Mucosa of descending colon (tissue), 3 donors: ENCODE data around the gene MAGI1. TPM values are rescaled to one million over a fixed set of nuclear protein-coding genes. Genes with fewer than 3 reads are reported as not detected.

Experiments used
- ATAC-seq: fragments of 200-7000 bp; cut with Tn5 transposase; one replicate; pipeline ENCODE4 v1.9.1; 2020; ENCODE audit warnings: mild to moderate bottlenecking, moderate library complexity
- DNase-seq, 3 donors: peaks; one replicate each; pipeline ENCODE4 v3.0.0-alpha.2; 2020
- H3K36me3 ChIP-seq: fragments of 200-600 bp; one replicate; pipeline ENCODE4 v1.8.0; 2021; ENCODE audit warnings: low read depth, mild to moderate bottlenecking
- H3K4me1 ChIP-seq: fragments of 200-600 bp; one replicate; pipeline ENCODE4 v1.8.0; 2021; ENCODE audit warnings: low read depth, mild to moderate bottlenecking
- H3K4me3 ChIP-seq: fragments of 200-600 bp; one replicate; pipeline ENCODE4 v1.8.0; 2021; ENCODE audit warnings: mild to moderate bottlenecking
- H3K9me3 ChIP-seq: fragments of 200-600 bp; one replicate; pipeline ENCODE4 v1.8.0; 2021; ENCODE audit warnings: mild to moderate bottlenecking
- intact Hi-C, 2 donors: fragments of 100-400 bp; cut with DNase I in 1 of 2; cut with micrococcal nuclease in 1 of 2; formaldehyde crosslinking; loops; one replicate each; pipeline versions ENCODE4 v1.11.0 to v1.11.1; 2022; cut with DNase I, micrococcal nuclease
- total RNA-seq, 3 donors: library from RNA; stranded (reverse); fragmentation: NEBNext Ultra II Directional in 2 of 3; extraction: Animal tissue kit (Norgen Biotek cat#: 25700) in 2 of 3; gene quantifications; one replicate each; pipeline versions ENCODE4 v1.2.1 to v1.2.4, GENCODE V29; 2021 to 2023
- TF ChIP-seq, protein P1 (sequence below): fragments of 200-600 bp; IDR thresholded peaks from one replicate; pipeline ENCODE4 v1.8.0; 2022; ENCODE audit warnings: antibody characterized with exemption, mild to moderate bottlenecking
- donor health status: DM: no; HTN: no; CAD: no; lungs with moderate emphysema.
- donor health status: DM: no; HTN: no; CAD: no.
- donor health status: DM: no; HTN: yes; CAD: no.

MAGI1 gene
- total RNA-seq, 3 donors from 2014 or later = 41.9 to 59.6 (median 45.6) TPM

- no peak for DNase-seq
- Histone ChIP-seq H3K9me3 (no peaks in the 10 kb centered on the region), H3K4me1 (no peaks in the 10 kb centered on the region), H3K36me3 (no peaks in the 10 kb centered on the region), H3K4me3 (no peak overlapping the region)
- TF ChIP-seq, protein P1, sequence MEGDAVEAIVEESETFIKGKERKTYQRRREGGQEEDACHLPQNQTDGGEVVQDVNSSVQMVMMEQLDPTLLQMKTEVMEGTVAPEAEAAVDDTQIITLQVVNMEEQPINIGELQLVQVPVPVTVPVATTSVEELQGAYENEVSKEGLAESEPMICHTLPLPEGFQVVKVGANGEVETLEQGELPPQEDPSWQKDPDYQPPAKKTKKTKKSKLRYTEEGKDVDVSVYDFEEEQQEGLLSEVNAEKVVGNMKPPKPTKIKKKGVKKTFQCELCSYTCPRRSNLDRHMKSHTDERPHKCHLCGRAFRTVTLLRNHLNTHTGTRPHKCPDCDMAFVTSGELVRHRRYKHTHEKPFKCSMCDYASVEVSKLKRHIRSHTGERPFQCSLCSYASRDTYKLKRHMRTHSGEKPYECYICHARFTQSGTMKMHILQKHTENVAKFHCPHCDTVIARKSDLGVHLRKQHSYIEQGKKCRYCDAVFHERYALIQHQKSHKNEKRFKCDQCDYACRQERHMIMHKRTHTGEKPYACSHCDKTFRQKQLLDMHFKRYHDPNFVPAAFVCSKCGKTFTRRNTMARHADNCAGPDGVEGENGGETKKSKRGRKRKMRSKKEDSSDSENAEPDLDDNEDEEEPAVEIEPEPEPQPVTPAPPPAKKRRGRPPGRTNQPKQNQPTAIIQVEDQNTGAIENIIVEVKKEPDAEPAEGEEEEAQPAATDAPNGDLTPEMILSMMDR = no peak
- no peak for ATAC-seq
- intact Hi-C loops = no loop called here
Observed at GRCh38 chr3:65836047-65836446, 202.7 kb downstream of the MAGI1 start.

GRCh38 chr3:65833761-65834505 is 204.8 kb downstream of the MAGI1 start:
- TF ChIP-seq, protein P1 = no peak
- ATAC-seq (no peak), DNase-seq (no peak)
- Histone ChIP-seq H3K4me3 (no peak overlapping the region), H3K4me1 (no peaks in the 10 kb centered on the region), H3K36me3 (no peaks in the 10 kb centered on the region), H3K9me3 (no peaks in the 10 kb centered on the region)
- intact Hi-C loops = no loop called here

DNA sequence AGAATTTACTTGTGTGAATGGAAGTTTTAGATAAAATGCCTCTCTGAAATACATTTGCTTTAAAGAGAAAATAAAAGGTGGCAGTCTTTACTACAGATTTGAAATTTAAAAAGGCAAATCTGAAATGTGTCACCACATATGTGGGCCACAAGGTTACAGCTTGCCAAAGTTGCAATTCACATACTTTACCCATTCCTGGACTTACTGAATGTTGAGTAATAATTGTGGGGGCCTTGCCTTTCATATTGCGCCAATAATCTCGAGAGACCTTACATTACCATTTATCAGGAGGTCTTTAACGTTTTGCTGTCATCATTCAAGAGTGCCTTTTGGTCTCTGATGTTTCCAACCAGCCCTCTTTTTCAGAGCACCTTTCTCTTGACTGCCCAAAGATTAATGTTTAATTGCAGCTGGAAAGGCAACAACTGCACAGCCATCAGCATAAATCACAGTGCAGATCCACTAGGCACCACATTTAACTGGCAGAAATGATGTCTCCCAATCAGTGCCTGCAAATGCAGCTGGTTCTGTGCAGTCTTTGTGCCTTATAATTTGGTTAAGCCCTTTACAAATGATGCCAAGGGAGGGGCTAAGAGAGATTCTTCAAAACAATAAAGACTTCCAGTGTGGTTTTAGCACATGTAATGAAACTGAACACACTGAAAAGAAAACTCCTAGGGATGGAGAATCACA is 206.8 kb downstream of the MAGI1 start:
- no peak overlapping the region for H3K4me3 ChIP-seq
- DNase-seq (no peak), ATAC-seq (no peak)
- TF ChIP-seq, protein P1 = no peak
- H3K36me3 ChIP-seq = no peaks in the 10 kb centered on the region
- no peaks in the 10 kb centered on the region for H3K9me3 ChIP-seq
- no peaks in the 10 kb centered on the region for H3K4me1 ChIP-seq
- intact Hi-C loops = no loop called here

DNA sequence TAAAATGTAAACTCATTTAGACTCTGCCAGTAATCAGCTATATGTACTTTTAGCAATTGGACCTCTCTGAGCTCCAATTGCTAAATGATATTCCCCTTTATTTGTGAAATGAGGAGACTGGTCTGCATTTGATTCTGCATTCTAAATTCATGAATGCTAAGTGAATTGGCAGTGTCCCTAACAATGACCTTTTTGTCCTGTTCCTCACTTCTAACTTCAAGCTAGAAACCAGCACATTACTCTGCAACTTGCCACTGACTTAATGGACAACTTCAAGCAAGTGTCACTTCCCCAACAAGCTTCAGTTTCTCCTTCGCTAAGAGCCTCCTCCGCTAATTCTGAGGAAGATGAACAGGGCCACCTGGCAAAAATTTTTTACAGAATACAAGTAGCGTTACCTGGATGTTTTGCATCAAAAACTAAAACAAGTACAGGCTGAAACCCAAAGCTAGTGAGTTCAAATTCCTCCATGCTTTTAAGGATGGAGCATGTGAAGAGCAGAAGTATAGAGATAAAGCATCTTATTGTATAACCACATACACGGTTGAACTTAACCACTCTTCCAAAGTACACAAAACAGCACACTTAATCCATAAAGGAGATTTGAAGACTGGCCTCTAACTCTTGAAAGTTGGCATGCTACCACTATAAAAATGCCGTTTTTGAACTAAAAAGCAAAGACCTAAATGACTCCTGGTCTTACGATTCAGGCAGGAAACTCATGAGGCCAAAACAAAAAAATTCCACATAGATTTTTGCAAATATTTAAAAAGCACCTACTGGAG is 207.6 kb downstream of the MAGI1 start:
- no peak for ATAC-seq
- H3K4me1 ChIP-seq = no peaks in the 10 kb centered on the region
- intact Hi-C loops = no loop called here

GRCh38 chr3:65829228-65829627 is 209.5 kb downstream of the MAGI1 start:
- H3K4me1 ChIP-seq = no peaks in the 10 kb centered on the region
- TF ChIP-seq, protein P1 = no peak
- intact Hi-C loops = no loop called here
- ATAC-seq (no peak), DNase-seq (no peak)
- H3K4me3 ChIP-seq = no peak overlapping the region
- no peaks in the 10 kb centered on the region for H3K9me3 ChIP-seq
- H3K36me3 ChIP-seq = no peaks in the 10 kb centered on the region

More for the DNA sequence above, 207.6 kb downstream of the MAGI1 start:
- no peaks in the 10 kb centered on the region for H3K9me3 ChIP-seq
- no peak for DNase-seq
- H3K4me3 ChIP-seq = no peak overlapping the region
- no peaks in the 10 kb centered on the region for H3K36me3 ChIP-seq
- TF ChIP-seq, protein P1 = no peak
